ENCODE data around the gene CRMP1.

DNA sequence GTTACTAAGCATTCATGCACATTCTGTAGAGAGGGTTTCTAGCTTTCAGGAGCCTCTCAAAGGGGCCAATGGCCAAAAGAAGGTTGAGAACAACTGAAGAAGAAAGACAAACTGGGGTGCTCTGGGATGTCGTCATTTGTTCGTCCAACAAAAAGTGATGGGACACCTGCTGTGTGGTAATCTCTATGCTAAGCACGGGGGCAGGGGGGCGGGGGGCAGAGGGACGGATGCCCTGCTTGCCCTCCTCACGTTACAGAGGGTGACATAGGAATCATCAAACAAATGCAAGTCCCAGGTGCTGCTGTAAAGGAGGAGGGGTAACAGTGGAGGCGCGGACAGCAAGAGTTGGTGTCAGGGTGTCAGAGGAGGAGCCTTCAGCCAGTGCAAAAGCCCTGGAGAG lies 12.8 kb upstream of the CRMP1 start:
- TF ChIP-seq POLR2A (IDR thresholded peaks at IDR 0.05), result no peak
- TF ChIP-seq, protein P1, sequence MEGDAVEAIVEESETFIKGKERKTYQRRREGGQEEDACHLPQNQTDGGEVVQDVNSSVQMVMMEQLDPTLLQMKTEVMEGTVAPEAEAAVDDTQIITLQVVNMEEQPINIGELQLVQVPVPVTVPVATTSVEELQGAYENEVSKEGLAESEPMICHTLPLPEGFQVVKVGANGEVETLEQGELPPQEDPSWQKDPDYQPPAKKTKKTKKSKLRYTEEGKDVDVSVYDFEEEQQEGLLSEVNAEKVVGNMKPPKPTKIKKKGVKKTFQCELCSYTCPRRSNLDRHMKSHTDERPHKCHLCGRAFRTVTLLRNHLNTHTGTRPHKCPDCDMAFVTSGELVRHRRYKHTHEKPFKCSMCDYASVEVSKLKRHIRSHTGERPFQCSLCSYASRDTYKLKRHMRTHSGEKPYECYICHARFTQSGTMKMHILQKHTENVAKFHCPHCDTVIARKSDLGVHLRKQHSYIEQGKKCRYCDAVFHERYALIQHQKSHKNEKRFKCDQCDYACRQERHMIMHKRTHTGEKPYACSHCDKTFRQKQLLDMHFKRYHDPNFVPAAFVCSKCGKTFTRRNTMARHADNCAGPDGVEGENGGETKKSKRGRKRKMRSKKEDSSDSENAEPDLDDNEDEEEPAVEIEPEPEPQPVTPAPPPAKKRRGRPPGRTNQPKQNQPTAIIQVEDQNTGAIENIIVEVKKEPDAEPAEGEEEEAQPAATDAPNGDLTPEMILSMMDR (IDR thresholded peaks at IDR 0.05), result no peak

Data from adrenal gland (tissue), 5 donors.